Kidney tubule cell (primary cell): ENCODE data around the gene KCNJ16.
A peak's percentile ranks its signal among the peaks of the same experiment; 100 is the strongest.

Experiments
- DNase-seq: peaks from one replicate; pipeline ENCODE4 v3.0.0-alpha.2; 2018; ENCODE audit warnings: low spot score

KCNJ16 gene

DNA sequence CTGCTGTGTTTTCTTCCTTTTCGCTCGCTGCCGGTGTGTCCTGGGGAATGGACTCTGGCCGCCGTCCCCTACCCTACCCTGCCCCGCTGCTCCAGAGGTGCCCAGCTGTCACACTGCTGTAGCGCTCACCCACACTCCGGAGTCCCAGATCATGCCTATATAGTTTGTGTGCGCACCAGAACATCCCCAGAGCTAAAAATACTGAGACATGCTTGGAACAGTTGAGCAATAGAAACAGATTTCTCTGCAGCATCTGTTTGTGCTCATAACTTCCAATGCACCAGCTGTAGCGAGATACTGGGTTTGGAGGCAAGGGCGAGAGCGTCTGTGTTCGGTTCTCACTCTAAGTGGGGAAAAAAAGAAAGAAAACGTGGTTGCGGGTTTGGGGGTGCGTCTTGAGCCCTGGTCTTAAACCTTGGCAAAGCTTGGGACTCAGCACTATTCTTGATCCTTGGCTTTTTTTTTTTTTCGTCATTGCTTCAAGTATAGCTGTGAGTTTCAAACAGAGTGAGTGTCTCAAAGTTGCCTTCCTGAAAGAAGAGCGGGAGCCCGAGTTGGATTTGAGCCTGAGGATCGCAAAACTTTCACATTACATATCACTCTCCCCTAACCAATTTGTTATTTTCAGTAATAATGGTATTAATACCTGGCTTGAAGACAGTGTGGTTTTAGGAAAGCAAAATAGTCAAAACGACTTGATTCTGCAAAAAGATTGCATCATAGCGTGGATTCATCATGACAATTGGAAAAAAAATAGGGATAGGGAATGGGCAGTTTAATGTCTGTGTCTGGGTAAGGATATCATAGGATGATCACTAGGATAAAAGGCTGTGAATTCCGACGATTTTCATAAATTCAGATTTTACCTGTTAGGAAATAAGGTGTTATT, 94.9 kb downstream of the KCNJ16 start:
- DNase-seq: no peak

DNA sequence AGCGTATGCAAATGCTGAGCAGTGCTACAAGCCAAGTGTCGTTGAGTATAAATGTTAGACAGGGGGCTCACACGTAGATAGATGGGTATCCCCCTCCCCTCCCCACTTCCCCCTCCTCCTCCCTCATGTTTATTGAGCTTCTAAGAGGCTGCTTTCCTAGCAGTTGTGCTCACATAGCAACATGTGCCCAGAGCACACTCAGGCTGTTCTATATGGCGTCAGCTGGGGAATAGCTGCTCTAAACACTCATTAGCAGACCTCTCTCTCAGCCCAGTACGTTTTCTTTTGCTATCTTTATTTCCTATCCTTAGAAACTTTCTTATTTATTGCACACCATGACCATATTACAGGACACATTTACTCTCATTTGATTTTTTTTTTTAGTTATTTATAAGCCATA, 96.1 kb downstream of the KCNJ16 start:
- no peak for DNase-seq

GRCh38 chr17:70172449-70172848, 97.4 kb downstream of the KCNJ16 start:
- DNase-seq: no peak

DNA sequence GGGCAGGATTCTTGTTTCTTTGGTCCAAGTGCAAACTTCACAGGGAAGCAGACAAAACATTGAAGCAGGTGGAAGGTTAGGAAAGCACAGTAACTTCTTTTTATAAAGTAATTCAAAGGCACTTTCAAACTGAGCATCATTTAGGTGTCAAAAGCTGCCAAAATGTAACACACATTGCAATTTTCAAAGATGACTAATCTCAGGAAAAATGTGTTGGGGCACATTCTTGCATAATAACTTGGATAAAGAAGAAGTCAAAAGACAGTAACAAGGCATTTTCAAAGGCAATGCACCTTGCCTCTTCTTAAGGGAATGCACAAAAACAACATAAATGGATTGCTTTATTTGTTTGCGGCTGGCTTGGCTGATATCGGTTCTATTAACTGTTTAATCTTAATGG, 97.9 kb downstream of the KCNJ16 start:
- peak; percentile 40 for DNase-seq

- DNase-seq: no peak
These were observed 98.7 kb downstream of the KCNJ16 start for GRCh38 chr17:70173681-70174080.

DNA sequence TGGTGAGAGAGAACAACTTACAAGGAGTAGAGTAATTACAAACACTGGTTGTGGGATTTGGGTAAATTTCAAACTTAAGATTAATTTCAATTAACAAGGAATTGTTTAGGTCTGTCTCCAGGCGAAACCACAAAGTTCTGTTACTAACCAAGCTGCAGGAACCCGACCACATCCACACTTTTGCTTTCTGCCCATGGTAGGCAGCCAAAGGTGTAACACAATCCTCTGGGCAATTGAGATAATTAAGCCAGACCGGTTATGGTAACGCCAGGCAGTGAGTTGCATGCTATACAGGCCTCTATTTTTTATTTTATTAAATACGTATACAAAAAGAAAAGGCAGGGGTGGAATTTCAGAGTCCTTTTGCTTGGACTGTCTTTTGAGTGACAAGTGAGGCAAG, 106.4 kb downstream of the KCNJ16 start:
- DNase-seq: no peak

- peak; percentile 4 for DNase-seq
These were observed 106.8 kb downstream of the KCNJ16 start for GRCh38 chr17:70181866-70182265.

- no peak for DNase-seq
These were observed 108.5 kb downstream of the KCNJ16 start for GRCh38 chr17:70183508-70183907.

GRCh38 chr17:70184207-70184606, 109.2 kb downstream of the KCNJ16 start:
- DNase-seq: no peak

- DNase-seq: peak; percentile 59
These were observed 109.7 kb downstream of the KCNJ16 start for GRCh38 chr17:70184770-70185169.
